H1 (cell line): ENCODE results near the gene NCOA1. TPM values are rescaled to one million over a fixed set of nuclear protein-coding genes. Genes with fewer than 3 reads are reported as not detected.

Source experiments
- CTCF ChIA-PET: fragments of 300-600 bp; sonication (Branson Sonifier 250); formaldehyde crosslinking; loops from one replicate; lab custom pipeline; 2021; ENCODE audit not compliant: partially characterized antibody; lab: Charles Lee
- POLR2A ChIA-PET: fragments of 300-600 bp; sonication (Branson Sonifier 250); formaldehyde crosslinking; loops from one replicate; lab custom pipeline; 2021; ENCODE audit warnings: inconsistent platforms; ENCODE audit not compliant: partially characterized antibody; lab: Charles Lee
- DNase-seq, 2 experiments: peaks; one replicate each; pipeline versions ENCODE4 v3.0.0 to v3.0.0-alpha.2; 2010 to 2022; ENCODE audit warnings: low spot score in 2 of 2, low read depth in 1 of 2, mixed read lengths in 1 of 2
- FAIRE-seq: peaks from 2 replicates; lab custom pipeline; 2011; peaks lifted over from hg19 to GRCh38; lab: Jason Lieb, UNC
- H2AFZ ChIP-seq: 2 replicates; pipeline ENCODE4 v1.8.1; 2012; ENCODE audit warnings: low read length, inconsistent platforms
- H2AK5ac ChIP-seq: 2 replicates; pipeline ENCODE4 v1.6.1; 2013; ENCODE audit warnings: low read depth, low read length
- H2BK120ac ChIP-seq: replicated peaks from 2 replicates; pipeline ENCODE3; 2013; ENCODE audit warnings: low read depth, low read length, inconsistent platforms
- H2BK12ac ChIP-seq: 2 replicates; pipeline ENCODE4 v1.6.1; 2013; ENCODE audit warnings: low read depth, low read length
- H2BK15ac ChIP-seq: 2 replicates; pipeline ENCODE4 v1.6.1; 2013; ENCODE audit warnings: low read length
- H2BK20ac ChIP-seq: 2 replicates; pipeline ENCODE4 v1.6.1; 2013; ENCODE audit warnings: low read length
- H2BK5ac ChIP-seq: 2 replicates; pipeline ENCODE4 v1.6.1; 2013; ENCODE audit warnings: low read depth, low read length
- H3K14ac ChIP-seq: 2 replicates; pipeline ENCODE4 v1.6.1; 2013; ENCODE audit warnings: inconsistent platforms; ENCODE audit not compliant: insufficient read length
- H3K18ac ChIP-seq: 2 replicates; pipeline ENCODE4 v1.6.1; 2013; ENCODE audit warnings: low read length; ENCODE audit errors: extremely low read depth
- H3K23ac ChIP-seq: 2 replicates; pipeline ENCODE4 v1.6.1; 2013; ENCODE audit warnings: inconsistent platforms; ENCODE audit not compliant: insufficient read length
- H3K23me2 ChIP-seq: 2 replicates; pipeline ENCODE4 v1.6.1; 2013; ENCODE audit warnings: low read depth, low read length
- H3K27ac ChIP-seq: 2 replicates; pipeline ENCODE4 v1.6.1; 2011; ENCODE audit warnings: low read depth, low read length, inconsistent platforms
- H3K27me3 ChIP-seq, 4 experiments: replicated peaks in 1 of 4; 1 replicate in 1 of 4; 2 replicates in 3 of 4; pipeline versions ENCODE4 v1.6.1 to v1.8.1; 2011 to 2013; ENCODE audit warnings: low read length in 3 of 4, mild to moderate bottlenecking in 3 of 4, inconsistent platforms in 2 of 4, mixed read lengths in 2 of 4, moderate library complexity in 1 of 4; ENCODE audit not compliant: control insufficient read depth in 3 of 4, insufficient read depth in 3 of 4; ENCODE audit errors: extremely low read depth in 1 of 4
- H3K36me3 ChIP-seq, 4 experiments: 2 replicates each; pipeline versions ENCODE4 v1.6.1 to v1.8.1; 2011 to 2013; ENCODE audit warnings: mild to moderate bottlenecking in 4 of 4, low read length in 3 of 4, moderate library complexity in 2 of 4, control low read depth in 1 of 4, inconsistent platforms in 1 of 4; ENCODE audit not compliant: insufficient read depth in 4 of 4, control insufficient read depth in 2 of 4
- H3K4ac ChIP-seq: replicated peaks from 2 replicates; pipeline ENCODE3; 2013; ENCODE audit warnings: low read length, low read depth, mixed read lengths, inconsistent platforms; ENCODE audit not compliant: insufficient read length
- H3K4me1 ChIP-seq, 4 experiments: replicated peaks in 1 of 4; 1 replicate in 1 of 4; 2 replicates in 3 of 4; pipeline versions ENCODE4 v1.6.1 to v1.8.1; 2011 to 2013; ENCODE audit warnings: low read length in 3 of 4, inconsistent platforms in 2 of 4, mixed read lengths in 1 of 4; ENCODE audit not compliant: insufficient read depth in 4 of 4, control insufficient read depth in 3 of 4
- H3K4me2 ChIP-seq, 2 experiments: 2 replicates each; pipeline versions ENCODE4 v1.6.1 to v1.8.1; 2011 to 2013; ENCODE audit warnings: low read depth in 2 of 2, low read length in 2 of 2, control low read depth in 1 of 2, inconsistent platforms in 1 of 2, mild to moderate bottlenecking in 1 of 2; ENCODE audit not compliant: insufficient read depth in 1 of 2
- H3K4me3 ChIP-seq, 4 experiments: fragments of 200-600, 300-600 bp in 1 of 4; sonication (generic), shearing (Covaris generic), sonication (Bioruptor Twin) in 1 of 4; 2 replicates each; pipeline versions ENCODE4 v1.5.1 to v1.8.1; 2011 to 2016; ENCODE audit warnings: low read length in 4 of 4, low read depth in 3 of 4, control low read depth in 2 of 4, inconsistent platforms in 2 of 4, mild to moderate bottlenecking in 2 of 4, mixed read lengths in 1 of 4, moderate library complexity in 1 of 4; ENCODE audit not compliant: insufficient read depth in 2 of 4; ENCODE audit errors: extremely low read depth in 1 of 4
- H3K56ac ChIP-seq: replicated peaks from 2 replicates; pipeline ENCODE3; 2013; ENCODE audit warnings: low read depth, mild to moderate bottlenecking, mixed read lengths, low read length, inconsistent platforms; ENCODE audit not compliant: insufficient read length
- H3K79me1 ChIP-seq: 2 replicates; pipeline ENCODE4 v1.6.1; 2013; ENCODE audit warnings: low read depth, low read length, control low read depth
- H3K79me2 ChIP-seq, 2 experiments: 2 replicates each; pipeline versions ENCODE4 v1.6.1 to v1.8.1; 2012 to 2013; ENCODE audit warnings: low read length in 2 of 2, mild to moderate bottlenecking in 2 of 2, inconsistent platforms in 1 of 2; ENCODE audit not compliant: insufficient read depth in 2 of 2, control insufficient read depth in 1 of 2
- H3K9ac ChIP-seq, 4 experiments: replicated peaks in 1 of 4; 1 replicate in 1 of 4; 2 replicates in 3 of 4; pipeline versions ENCODE4 v1.6.1 to v1.8.1; 2011 to 2013; ENCODE audit warnings: low read depth in 3 of 4, low read length in 3 of 4, control low read depth in 2 of 4, mild to moderate bottlenecking in 2 of 4, moderate library complexity in 2 of 4, inconsistent platforms in 1 of 4; ENCODE audit errors: extremely low read depth in 1 of 4
- H3K9me3 ChIP-seq, 2 experiments: 2 replicates each; pipeline versions ENCODE4 v1.6.1 to v1.8.1; 2012 to 2013; ENCODE audit warnings: mild to moderate bottlenecking in 2 of 2, moderate library complexity in 2 of 2, control low read depth in 1 of 2, inconsistent platforms in 1 of 2, low read depth in 1 of 2, low read length in 1 of 2, mixed read lengths in 1 of 2; ENCODE audit not compliant: insufficient read depth in 2 of 2
- H4K20me1 ChIP-seq, 2 experiments: replicated peaks in 1 of 2; 2 replicates each; pipeline versions ENCODE3 to v1.8.1; 2011 to 2013; ENCODE audit warnings: inconsistent platforms in 2 of 2, low read length in 2 of 2, mild to moderate bottlenecking in 1 of 2; ENCODE audit not compliant: insufficient read depth in 2 of 2, control insufficient read depth in 1 of 2
- H4K5ac ChIP-seq: 2 replicates; pipeline ENCODE4 v1.6.1; 2013; ENCODE audit warnings: low read length, low read depth, mixed read lengths, inconsistent platforms; ENCODE audit not compliant: insufficient read length
- H4K8ac ChIP-seq: 2 replicates; pipeline ENCODE4 v1.8.0; 2013; ENCODE audit warnings: mild to moderate bottlenecking, moderate library complexity, low read length, inconsistent platforms; ENCODE audit not compliant: insufficient read depth; ENCODE audit errors: extremely low read depth
- H4K91ac ChIP-seq: replicated peaks from 2 replicates; pipeline ENCODE3; 2013; ENCODE audit warnings: low read length, mixed read lengths, inconsistent platforms; ENCODE audit not compliant: insufficient read length
- CBX8 ChIP-seq: fragments of 300-800, 300-1000 bp; sonication (generic); IDR thresholded peaks from 2 replicates; pipeline ENCODE4 v1.7.1; 2016; ENCODE audit warnings: low read depth, low read length, borderline replicate concordance
- EGR1 ChIP-seq: IDR thresholded peaks from 2 replicates; pipeline ENCODE4 v1.6.1; 2011; ENCODE audit warnings: low read depth, low read length, borderline replicate concordance
- EZH2 ChIP-seq: fragments of 200-600 bp; sonication (generic); IDR thresholded peaks from 2 replicates; pipeline ENCODE4 v1.7.1; 2012; ENCODE audit warnings: low read depth, mild to moderate bottlenecking, moderate library complexity, low read length, inconsistent platforms; ENCODE audit not compliant: severe bottlenecking
- FOSL1 ChIP-seq: IDR thresholded peaks from 2 replicates; pipeline ENCODE4 v1.6.1; 2011; ENCODE audit warnings: mild to moderate bottlenecking, low read depth, low read length, moderate library complexity; ENCODE audit not compliant: insufficient read depth
- RBBP5 ChIP-seq: IDR thresholded peaks from 2 replicates; pipeline ENCODE4 v1.7.1; 2012; ENCODE audit warnings: low read depth, mild to moderate bottlenecking, inconsistent platforms, low read length, moderate library complexity, borderline replicate concordance
- TBP ChIP-seq: IDR thresholded peaks from 2 replicates; pipeline ENCODE4 v1.6.1; 2011; ENCODE audit warnings: low read depth, low read length, improper control_type of control experiment
- USF2 ChIP-seq: IDR thresholded peaks from 2 replicates; pipeline ENCODE4 v1.6.1; 2011; ENCODE audit warnings: low read length, improper control_type of control experiment
- YY1 ChIP-seq: IDR thresholded peaks from 2 replicates; pipeline ENCODE4 v1.6.1; 2011; ENCODE audit warnings: low read depth, mild to moderate bottlenecking, low read length
- WGBS, 2 experiments: shearing (Covaris generic) in 1 of 2; methylation state at CpG; one replicate each; pipeline versions ENCODE4 v1.1.6 to v1.1.7; 2013 to 2015; ENCODE audit warnings: low lambda C conversion rate in 2 of 2, mixed read lengths in 2 of 2, inconsistent platforms in 1 of 2, low coverage in 1 of 2, missing lambda C conversion rate in 1 of 2; ENCODE audit not compliant: insufficient replicate concordance in 2 of 2, insufficient coverage in 1 of 2, insufficient read length in 1 of 2; ENCODE audit errors: extremely low coverage in 1 of 2, missing lambda C conversion rate in 1 of 2; 5-methylcytosine and 5-hydroxymethylcytosine counted together
- polyA plus RNA-seq, 7 experiments: library from polyadenylated mRNA; depleted of rRNA in 3 of 7; stranded (reverse) in 5 of 7; unstranded in 2 of 7; fragments of >200 nt in 5 of 7; fragments of 200-250 nt in 2 of 7; gene quantifications; 1 replicate in 5 of 7; 2 replicates in 1 of 7; 4 replicates in 1 of 7; pipeline versions ENCODE4 v1.2.1 to v1.2.3, GENCODE V29; 2011 to 2013; ENCODE audit warnings: missing spikeins in 2 of 7, mixed read lengths in 2 of 7
- total RNA-seq: library from RNA; stranded (reverse); fragmentation: NEBNext Ultra II Directional; extraction: Animal tissue kit (Norgen Biotek cat#: 25700); gene quantifications from 2 replicates; pipeline ENCODE4 v1.2.1, GENCODE V29; 2021

The NCOA1 gene
- total and polyA plus RNA-seq, 2 of the 8 experiments (the other 6 are each of a cell fraction or from before 2014, with no cell fraction given), result 12.8 to 17.9 TPM

GRCh38 chr2:24745825-24746224, 254.8 kb downstream of the NCOA1 start:
- H3K9me3 ChIP-seq, result no peaks in the 10 kb centered on the region
- H2AFZ ChIP-seq, result no peak overlapping the region
- H3K23ac ChIP-seq, result no peak overlapping the region
- H2AK5ac ChIP-seq, result no peak overlapping the region
- no peak overlapping the region for H2BK5ac ChIP-seq
- H3K27ac ChIP-seq, result no peak overlapping the region
- H2BK12ac ChIP-seq, result no peak overlapping the region
- no peak overlapping the region for H3K56ac ChIP-seq
- no peak overlapping the region for H2BK20ac ChIP-seq
- H3K79me1 ChIP-seq, result no peaks in the 10 kb centered on the region
- H3K18ac ChIP-seq, result no peak overlapping the region
- POLR2A ChIA-PET, result no interaction called here
- H3K4me1 ChIP-seq, result no peaks in the 10 kb centered on the region
- no peaks in the 10 kb centered on the region for H3K27me3 ChIP-seq
- DNase-seq, result no peak
- H3K4me2 ChIP-seq, result no peak overlapping the region
- no peak overlapping the region for H4K91ac ChIP-seq
- peaks cover 0 to 5% (median 2%) of the 10 kb centered on the region in 4 experiments; a peak in 3 of 8 replicates for H3K36me3 ChIP-seq
- peaks cover 2% of the 10 kb centered on the region; the same call in 1 of the 2 replicates for H3K23me2 ChIP-seq
- no peak overlapping the region for H3K4me3 ChIP-seq
- 92% methylated on average over 2 of the region's 2 CpGs; no CpG with 5 or more reads in 1 of the 2 experiments for WGBS, 2 experiments
- FAIRE-seq, result no peak
- no peak overlapping the region for H2BK120ac ChIP-seq
- H4K20me1 ChIP-seq, result no peaks in the 10 kb centered on the region
- no peak overlapping the region for H3K9ac ChIP-seq
- TF ChIP-seq CBX8 (no peak), USF2 (no peak), EZH2 (no peak), YY1 (no peak), FOSL1 (no peak), TBP (no peak), RBBP5 (no peak), EGR1 (no peak)
- H3K4ac ChIP-seq, result no peak overlapping the region
- no peak overlapping the region for H4K5ac ChIP-seq
- CTCF ChIA-PET, result interaction anchor here (0.6 to 1.6 kb wide), 3 partner anchors 8 to 378 kb away, joined by 3 to 4 read pairs (median 4); no protein-coding TSS in a partner anchor
- H3K79me2 ChIP-seq, result no peaks in the 10 kb centered on the region
- no peak overlapping the region for H3K14ac ChIP-seq
- no peak overlapping the region for H2BK15ac ChIP-seq
- no peak overlapping the region for H4K8ac ChIP-seq
